Mononuclear cell (primary cell): ENCODE measurements around the gene FARP2. TPM values are rescaled to one million over a fixed set of nuclear protein-coding genes. Genes with fewer than 3 reads are reported as not detected.

Experiments
- H3K27me3 ChIP-seq: 2 replicates; pipeline ENCODE4 v1.6.0; 2011; ENCODE audit warnings: low read length, control low read depth; ENCODE audit not compliant: insufficient read depth
- H3K4me1 ChIP-seq: 2 replicates; pipeline ENCODE4 v1.5.1; 2011; ENCODE audit warnings: mild to moderate bottlenecking, low read length, control low read depth; ENCODE audit not compliant: insufficient read depth
- H3K4me3 ChIP-seq: 2 replicates; pipeline ENCODE4 v1.5.1; 2011; ENCODE audit warnings: mild to moderate bottlenecking, low read length, moderate library complexity
- H3K9me3 ChIP-seq: 2 replicates; pipeline ENCODE4 v1.5.1; 2011; ENCODE audit warnings: low read depth, mild to moderate bottlenecking, control low read depth, low read length
- total RNA-seq: library from RNA; depleted of rRNA; stranded (reverse); fragments of >200 nt; gene quantifications from one replicate; pipeline ENCODE4 v1.2.3, GENCODE V29; 2012

The FARP2 gene
- total RNA-seq, 1 donor = 27.6 TPM

DNA sequence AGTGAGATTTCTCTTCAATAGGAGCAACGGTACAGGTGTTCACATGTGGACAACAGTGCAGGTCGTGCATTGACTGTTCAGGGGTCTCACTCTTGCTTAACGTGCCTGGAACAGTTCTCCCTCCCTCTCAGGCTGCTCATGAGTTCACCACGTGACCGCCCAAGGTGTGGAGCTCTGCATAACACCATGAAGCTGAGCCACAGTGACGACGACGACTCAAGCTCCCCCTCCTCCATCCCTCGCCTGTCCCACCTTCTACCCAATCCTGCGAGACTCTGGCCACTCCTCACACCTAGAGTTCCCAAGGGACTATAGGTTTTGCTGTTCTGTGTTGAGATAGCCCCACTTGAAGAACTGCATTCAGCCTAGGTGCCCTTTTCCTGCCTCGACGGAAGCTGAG, 109.5 kb downstream of the FARP2 start:
- no peaks in the 10 kb centered on the region for H3K9me3 ChIP-seq

DNA sequence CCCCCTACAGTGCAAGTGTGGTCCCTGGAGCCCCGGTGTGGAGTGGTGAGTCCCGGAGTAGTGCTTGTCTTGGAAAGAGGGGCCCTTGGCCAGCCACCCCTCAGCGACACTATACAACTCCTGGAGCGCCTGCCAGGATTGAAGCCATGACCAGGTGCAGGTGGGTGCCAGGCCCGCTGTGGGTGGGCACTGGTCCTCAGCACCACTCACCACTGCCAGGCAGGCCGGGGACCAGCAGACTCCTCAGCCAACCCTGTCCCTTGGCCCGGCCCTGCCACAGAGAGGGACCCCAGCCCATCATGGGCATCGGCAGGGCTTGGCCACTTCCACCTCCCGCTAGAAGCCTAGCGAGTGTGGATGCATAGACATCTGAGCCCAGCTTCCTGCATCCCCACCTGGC, 110.1 kb downstream of the FARP2 start:
- Histone ChIP-seq H3K9me3 (no peaks in the 10 kb centered on the region), H3K4me1 (no peaks in the 10 kb centered on the region), H3K4me3 (no peak overlapping the region), H3K27me3 (no peaks in the 10 kb centered on the region)

More for the DNA sequence above, 109.5 kb downstream of the FARP2 start:
- H3K4me1 ChIP-seq = no peaks in the 10 kb centered on the region
- no peaks in the 10 kb centered on the region for H3K27me3 ChIP-seq
- no peak overlapping the region for H3K4me3 ChIP-seq

DNA sequence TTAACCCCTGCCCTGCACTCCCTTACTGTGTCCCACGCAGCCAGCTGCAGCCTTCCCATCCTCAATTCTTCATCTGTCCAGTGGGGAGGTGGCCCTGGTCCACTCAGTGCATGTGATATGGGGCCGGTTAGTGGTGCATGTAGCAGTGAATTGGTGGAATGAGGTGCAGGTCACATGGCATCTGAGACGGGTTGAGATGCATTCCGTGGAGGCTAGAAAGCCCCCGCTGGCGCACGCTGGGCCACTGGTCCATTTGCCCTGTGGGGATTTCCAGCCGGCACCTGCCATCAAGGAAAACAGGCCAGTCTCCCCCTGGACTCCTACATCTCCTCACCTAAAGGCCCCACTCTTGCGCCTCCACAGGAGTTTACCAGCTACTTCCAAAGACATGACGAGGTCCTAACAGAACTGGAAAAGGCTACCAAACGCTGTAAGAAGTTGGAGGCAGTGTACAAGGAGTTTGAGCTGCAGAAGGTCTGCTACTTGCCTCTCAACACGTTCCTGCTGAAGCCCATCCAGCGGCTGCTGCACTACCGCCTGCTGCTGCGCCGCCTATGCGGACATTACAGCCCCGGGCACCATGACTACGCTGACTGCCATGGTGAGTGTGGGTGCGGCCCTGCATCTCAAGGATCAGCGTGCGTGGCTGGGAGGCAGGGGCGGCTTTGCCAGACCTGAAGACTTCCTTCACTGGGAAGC, 111.8 kb downstream of the FARP2 start:
- peaks cover 4% of the 10 kb centered on the region for H3K27me3 ChIP-seq
- no peak overlapping the region for H3K4me3 ChIP-seq
- H3K9me3 ChIP-seq = no peaks in the 10 kb centered on the region
- H3K4me1 ChIP-seq = no peaks in the 10 kb centered on the region

DNA sequence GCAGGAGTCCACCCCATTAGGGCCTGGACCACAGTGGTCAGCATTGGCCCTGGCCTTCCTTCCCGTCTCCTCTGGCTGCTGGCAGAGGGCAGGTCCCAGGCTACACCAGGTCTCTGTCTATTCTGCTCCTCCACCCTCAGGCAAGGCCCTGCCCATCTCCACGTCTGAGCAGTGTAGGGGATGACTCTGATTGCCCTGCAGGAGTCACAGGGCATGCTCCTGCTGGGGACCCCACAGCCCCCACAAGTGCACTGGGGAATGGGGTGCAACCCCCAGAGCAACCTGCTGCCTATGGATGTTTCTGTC, 112.3 kb downstream of the FARP2 start:
- no peaks in the 10 kb centered on the region for H3K9me3 ChIP-seq
- H3K4me1 ChIP-seq = no peaks in the 10 kb centered on the region
- H3K27me3 ChIP-seq = peaks cover 4% of the 10 kb centered on the region
- H3K4me3 ChIP-seq = no peak overlapping the region

DNA sequence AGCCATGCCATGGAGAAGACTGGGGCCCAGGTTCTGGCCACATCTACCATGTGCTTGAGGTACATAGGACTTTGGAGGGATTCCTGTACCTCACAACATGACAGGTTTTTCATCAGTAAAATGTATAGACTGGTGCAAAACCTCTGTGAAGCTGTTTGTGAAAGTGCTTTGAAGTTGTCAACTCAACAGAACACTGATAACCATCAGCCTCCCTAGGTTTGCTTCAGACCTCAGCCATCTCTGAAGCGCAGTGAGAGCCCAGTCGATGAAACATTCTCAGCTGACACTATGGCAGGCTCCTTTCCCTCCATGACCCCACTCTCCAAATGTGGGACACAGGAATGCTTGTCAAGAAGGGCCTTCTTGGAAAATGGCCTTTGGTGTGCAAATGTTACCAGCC, 113.7 kb downstream of the FARP2 start:
- no peaks in the 10 kb centered on the region for H3K4me1 ChIP-seq
- H3K9me3 ChIP-seq = no peaks in the 10 kb centered on the region
- peaks cover 4% of the 10 kb centered on the region for H3K27me3 ChIP-seq
- no peak overlapping the region for H3K4me3 ChIP-seq

DNA sequence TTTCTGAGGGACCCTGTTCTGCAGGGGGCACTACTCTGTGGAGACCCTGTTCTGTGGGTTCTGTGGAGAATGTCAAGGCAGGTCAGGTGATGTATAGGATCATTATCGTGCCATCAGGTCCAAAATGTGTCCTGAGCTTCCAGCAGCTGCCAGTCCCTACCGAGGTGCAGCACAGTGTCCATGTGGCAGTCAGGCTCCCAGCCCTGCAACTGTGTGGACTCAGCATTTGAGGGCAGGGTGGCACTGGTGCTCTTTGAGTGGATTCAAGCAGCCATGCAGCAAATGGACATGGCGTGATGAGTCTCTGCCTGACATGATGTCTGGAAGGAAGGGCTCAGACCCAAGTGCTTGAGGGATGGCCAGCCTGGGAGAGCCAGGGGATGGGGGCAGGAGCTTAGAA, 117.3 kb downstream of the FARP2 start:
- H3K27me3 ChIP-seq = peaks cover 4% of the 10 kb centered on the region
- no peaks in the 10 kb centered on the region for H3K9me3 ChIP-seq
- H3K4me1 ChIP-seq = no peaks in the 10 kb centered on the region
- H3K4me3 ChIP-seq = no peak overlapping the region

DNA sequence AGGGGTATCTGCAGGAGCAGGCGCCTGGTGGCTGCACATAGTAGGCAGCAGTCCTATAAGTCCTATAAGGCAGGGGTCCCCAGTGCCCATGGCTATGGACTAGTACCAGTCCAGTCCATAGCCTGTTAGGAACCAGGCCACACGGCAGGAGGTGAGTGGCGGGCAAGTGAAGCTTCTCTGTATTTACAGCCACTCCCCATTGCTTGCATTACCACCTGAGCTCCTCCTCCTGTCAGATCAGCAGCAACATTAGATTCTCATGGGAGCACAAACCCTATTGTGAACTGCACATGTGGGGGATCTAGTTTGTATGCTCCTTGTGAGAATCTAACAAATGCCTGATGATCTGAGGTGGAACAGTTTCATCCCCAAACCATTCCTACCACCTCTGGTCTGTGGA, 119.2 kb downstream of the FARP2 start:
- H3K4me3 ChIP-seq = no peak overlapping the region

DNA sequence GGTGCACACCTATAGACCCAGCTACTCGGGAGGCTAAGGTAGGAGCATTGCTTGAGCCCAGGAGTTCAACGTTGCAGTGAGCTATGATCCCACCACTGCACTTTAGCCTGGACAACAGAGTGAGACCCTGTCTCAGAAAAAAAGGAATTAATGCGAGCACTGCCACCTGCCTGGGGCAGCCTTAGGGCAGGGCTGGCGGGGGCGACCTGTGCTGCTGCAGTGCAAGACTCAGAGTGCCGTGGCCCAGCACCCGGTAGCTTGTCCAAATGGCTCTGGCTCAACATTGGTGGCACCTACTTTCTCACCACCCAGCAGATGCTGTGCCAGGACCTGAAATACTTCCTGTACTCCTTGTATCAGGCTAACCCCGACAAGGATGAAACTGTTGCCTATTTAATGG, 122.1 kb downstream of the FARP2 start:
- no peak overlapping the region for H3K4me3 ChIP-seq
- H3K4me1 ChIP-seq = no peaks in the 10 kb centered on the region
- no peaks in the 10 kb centered on the region for H3K9me3 ChIP-seq
- no peaks in the 10 kb centered on the region for H3K27me3 ChIP-seq

More for the DNA sequence above, 119.2 kb downstream of the FARP2 start:
- H3K4me1 ChIP-seq = no peaks in the 10 kb centered on the region
- no peaks in the 10 kb centered on the region for H3K9me3 ChIP-seq
- peaks cover 4% of the 10 kb centered on the region for H3K27me3 ChIP-seq

DNA sequence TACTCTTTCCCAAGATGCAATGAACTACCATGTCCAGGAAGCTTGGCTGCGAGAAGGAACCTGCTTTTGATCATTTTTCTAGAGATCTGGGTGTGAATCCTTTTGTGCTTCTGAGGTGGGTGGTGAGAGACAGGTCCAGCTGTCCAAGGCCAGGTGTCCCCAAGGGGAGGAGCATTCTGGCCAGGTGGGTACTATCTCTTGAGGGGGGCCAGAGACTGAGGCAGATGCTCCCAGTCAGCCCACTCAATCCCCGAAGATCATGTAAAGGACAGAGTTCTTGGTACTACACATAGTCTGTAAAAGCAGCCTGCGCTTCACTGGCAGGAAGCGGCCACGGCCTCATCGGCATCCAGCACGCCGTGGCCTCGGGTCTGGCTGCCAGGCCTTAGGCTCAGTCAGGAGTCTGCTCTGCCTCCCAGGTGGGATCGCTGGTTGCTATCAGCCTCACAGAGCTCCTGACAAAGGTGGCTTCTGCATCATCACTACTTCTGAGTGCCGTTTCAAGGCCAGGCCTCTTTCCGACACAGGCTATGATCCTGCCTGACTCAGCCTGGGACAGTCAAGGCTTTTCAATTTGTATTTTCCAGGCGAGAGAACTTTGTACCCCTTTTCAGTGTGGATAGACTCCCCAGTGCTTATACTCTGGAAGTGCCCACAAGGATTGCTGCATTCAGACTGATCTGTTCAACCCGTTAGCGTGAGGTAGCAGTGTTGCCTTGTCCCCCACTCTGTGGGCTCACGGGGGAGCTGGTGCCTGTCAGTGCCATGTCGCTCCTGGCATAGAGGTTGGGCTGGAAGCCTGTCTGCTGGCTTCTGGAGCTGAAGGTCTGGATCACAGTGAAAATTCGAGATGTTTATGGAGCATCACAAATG, 123.2 kb downstream of the FARP2 start:
- Histone ChIP-seq H3K27me3 (no peaks in the 10 kb centered on the region), H3K4me3 (no peak overlapping the region), H3K4me1 (no peaks in the 10 kb centered on the region), H3K9me3 (no peaks in the 10 kb centered on the region)

DNA sequence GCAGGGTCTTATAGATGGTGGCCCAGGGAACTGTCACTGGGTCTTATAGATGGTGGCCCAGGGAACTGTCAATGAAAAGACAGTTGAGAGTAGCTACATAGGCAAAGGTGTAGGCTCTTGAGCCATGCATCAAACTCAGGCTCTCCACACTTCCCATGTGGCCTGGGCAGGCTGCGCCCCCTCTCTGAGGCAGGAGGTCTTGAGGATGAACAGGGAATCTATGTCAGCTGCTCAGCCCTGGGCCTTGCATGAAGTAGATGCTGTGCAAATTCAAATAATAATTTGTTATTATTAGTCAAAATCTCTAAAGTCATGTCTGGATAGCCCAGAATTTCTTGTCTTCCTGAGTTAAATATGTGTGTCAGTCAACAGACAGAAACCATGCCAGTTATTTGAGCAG, 125.6 kb downstream of the FARP2 start:
- H3K4me1 ChIP-seq = no peaks in the 10 kb centered on the region
- H3K9me3 ChIP-seq = no peaks in the 10 kb centered on the region
- H3K4me3 ChIP-seq = no peak overlapping the region
- no peaks in the 10 kb centered on the region for H3K27me3 ChIP-seq

DNA sequence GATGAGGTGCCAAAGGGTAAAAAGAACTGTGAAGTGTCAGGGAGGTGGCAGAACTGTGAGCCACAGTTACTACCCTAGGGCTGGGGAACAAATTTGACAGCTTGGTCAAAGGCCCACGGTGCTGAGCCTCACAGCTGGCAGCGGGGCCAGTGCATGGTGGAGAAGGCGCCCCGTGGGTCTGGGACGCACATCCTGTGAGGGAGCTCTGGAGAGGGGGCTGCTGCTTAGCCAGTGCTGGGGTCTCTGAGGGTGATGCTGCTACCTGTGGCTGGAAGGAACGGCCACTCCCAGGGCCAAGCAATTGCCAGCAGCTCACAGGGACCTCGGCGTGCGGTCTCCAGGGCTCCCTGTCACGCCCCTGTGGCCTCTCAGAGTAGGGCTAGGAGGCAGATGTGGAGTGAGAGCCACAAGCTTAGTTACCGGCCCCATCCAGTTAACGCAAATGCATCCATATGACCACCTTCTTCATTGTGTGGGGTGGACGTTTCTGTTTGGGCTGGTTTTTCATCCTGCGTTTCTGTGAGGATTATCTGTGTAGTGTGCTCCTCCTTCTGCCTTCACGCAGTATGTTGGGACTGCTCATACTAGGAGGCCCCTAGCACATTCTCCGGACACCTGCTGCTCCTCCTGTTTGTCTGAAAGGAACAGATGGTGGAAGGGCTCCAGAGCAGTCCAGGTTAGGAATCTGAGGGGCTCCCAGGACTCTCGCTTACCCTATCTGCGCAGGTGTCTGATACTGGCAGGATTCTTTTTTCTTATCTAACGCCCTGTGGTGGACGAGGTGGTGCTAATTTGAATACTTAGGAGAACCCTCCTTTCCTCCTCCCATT, 126.3 kb downstream of the FARP2 start:
- H3K27me3 ChIP-seq = no peaks in the 10 kb centered on the region

DNA sequence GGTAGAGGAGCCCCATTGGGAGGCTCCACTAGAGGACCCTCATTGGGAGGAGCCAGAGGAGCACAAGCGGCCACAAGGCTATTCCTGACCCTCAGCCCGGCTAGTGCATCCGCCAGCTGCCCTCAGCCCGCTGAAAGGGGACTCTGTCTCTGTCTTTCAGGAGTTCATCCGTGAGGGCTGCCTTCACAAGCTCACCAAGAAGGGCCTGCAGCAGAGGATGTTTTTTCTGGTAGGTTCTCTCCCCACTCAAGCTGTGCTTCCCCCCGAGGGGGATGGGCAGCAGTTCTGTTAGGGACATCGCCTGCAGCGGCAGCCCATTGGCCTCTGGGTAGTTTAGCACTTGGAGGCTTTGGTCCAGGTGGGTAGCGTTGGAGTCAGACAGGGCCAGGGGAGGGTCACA, 127.2 kb downstream of the FARP2 start:
- no peaks in the 10 kb centered on the region for H3K9me3 ChIP-seq
- H3K4me1 ChIP-seq = no peaks in the 10 kb centered on the region
- H3K4me3 ChIP-seq = no peak overlapping the region
- no peaks in the 10 kb centered on the region for H3K27me3 ChIP-seq

More for the DNA sequence above, 126.3 kb downstream of the FARP2 start:
- H3K9me3 ChIP-seq = no peaks in the 10 kb centered on the region
- no peaks in the 10 kb centered on the region for H3K4me1 ChIP-seq
- H3K4me3 ChIP-seq = no peak overlapping the region

DNA sequence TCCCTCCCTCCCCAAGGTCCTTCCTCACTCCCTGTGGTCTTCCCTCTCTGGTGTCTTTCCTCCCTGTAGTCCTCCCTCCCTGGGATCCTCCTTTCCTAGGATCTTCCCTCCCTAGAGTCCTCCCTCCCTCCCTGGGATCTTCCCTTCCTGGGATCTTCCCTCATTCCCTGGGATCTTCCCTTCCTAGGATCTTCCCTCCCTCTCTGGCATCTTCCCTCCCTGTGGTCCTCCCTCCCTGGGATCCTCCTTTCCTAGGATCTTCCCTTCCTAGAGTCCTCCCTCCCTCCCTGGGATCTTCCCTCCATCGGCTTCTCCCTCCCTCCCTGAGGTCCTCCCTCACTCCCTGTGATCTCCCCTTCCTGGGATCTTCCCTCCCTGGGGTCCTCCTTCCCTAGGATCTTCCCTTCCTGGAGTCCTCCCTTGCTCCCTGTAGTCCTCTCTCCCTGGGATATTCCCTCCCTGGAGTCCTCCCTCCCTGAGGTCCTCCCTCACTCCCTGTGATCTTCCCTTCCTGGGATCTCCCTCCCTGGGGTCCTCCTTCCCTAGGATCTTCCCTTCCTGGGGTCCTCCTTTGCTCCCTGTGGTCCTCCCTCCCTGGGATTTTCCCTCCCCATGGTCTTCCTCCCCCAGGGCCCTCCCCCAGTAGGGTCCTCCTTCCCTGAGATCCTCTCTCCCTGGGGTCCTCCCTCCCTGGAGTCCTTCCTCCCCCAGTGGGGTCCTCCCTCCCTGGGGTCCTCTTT, 129.3 kb downstream of the FARP2 start:
- H3K4me3 ChIP-seq = no peak overlapping the region
- no peaks in the 10 kb centered on the region for H3K4me1 ChIP-seq
- H3K27me3 ChIP-seq = no peaks in the 10 kb centered on the region
- no peaks in the 10 kb centered on the region for H3K9me3 ChIP-seq

DNA sequence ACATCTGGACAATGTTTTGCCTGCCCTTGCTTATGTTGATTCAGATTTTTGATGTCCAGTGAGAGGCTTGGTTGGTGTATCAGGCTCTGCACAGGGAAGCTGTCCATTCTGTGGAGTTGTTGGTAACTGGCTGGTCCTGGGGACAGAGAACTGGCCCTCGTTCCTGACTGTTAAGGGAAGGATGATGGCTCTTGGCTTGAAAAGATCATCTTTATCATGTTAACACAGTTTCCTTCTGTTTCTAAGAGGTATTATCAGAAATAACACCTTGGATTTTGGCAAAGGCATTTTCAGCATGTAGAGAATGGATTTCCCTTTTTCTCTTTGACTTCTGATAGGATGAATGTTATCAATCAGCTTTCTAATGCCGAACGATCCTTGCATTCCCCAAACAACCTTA, 133.0 kb downstream of the FARP2 start:
- H3K9me3 ChIP-seq = no peaks in the 10 kb centered on the region
- no peaks in the 10 kb centered on the region for H3K4me1 ChIP-seq
- no peak overlapping the region for H3K4me3 ChIP-seq
- no peaks in the 10 kb centered on the region for H3K27me3 ChIP-seq
